Suprapubic skin (tissue), 3 donors: Measurements from ENCODE around the gene RETN.

Experiments
- CTCF ChIP-seq, 2 donors: fragments of 200-600 bp in 1 of 2; fragments of 450-650 bp in 1 of 2; sonication (generic) in 1 of 2; IDR thresholded peaks; one replicate each; pipeline ENCODE4 v1.5.1; 2016 to 2019; ENCODE audit warnings: antibody characterized with exemption in 2 of 2, mild to moderate bottlenecking in 1 of 2, moderate library complexity in 1 of 2
- POLR2A ChIP-seq, 2 donors: fragments of 450-650 bp; IDR thresholded peaks; one replicate each; pipeline ENCODE4 v1.6.1; 2017; ENCODE audit warnings: antibody characterized with exemption in 2 of 2, mild to moderate bottlenecking in 2 of 2, moderate library complexity in 2 of 2

- TF ChIP-seq POLR2A (IDR thresholded peaks at IDR 0.05): no peak
- no peak for TF ChIP-seq CTCF (IDR thresholded peaks at IDR 0.05)
Measured at GRCh38 chr19:7676854-7677253, 8.0 kb downstream of the RETN start, which contains the start of gene MCEMP1.
